HG03039 (cell line): ENCODE data around the gene CD93.

Experiments
- ATAC-seq: cut with Tn5 transposase; IDR thresholded peaks from one replicate; pipeline ENCODE4 v1.9.1; 2021; ENCODE audit warnings: mild to moderate bottlenecking, moderate library complexity; ENCODE audit not compliant: unreplicated experiment

The CD93 gene

GRCh38 chr20:23062632-23063031, 23.5 kb downstream of the CD93 start:
- no peak for ATAC-seq

DNA sequence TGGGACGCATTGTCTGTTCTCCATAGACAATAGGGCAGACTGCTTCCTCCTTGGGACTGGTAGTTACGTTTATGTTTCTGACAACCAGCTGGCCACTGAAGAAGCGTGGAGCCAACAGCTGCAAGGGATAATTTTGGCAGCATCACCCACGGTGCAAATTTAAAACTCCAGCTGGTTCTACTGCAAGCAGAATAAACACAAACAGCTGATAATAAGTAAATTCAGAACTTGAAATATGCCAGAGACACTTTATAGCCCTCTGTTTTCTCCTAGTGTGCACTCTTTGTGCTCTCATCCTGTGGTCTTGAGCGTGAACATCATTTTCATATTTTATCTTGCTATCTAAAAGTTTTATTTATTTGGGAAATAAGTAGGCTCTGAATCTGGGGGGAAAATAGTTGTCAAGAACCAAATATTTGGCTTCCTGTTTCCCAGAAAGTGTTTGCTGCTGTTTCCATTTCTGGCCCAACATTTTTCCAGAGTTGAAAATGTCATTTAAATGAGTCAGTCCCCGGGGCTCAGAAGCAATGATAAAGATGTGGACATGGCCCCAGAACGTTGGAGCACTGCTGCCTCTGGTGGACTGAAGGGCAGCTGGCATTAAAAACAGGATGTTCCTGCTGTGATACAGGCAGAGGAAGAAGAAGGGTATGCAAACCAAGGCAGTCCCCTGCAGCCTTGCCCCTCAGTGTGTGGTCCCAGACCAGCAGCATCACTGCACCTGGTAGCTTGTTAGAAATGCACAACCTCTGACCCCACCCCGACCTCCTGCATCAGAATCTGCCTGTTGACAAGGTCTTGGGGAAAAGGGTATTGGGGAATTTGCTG, 24.2 kb downstream of the CD93 start:
- ATAC-seq: no peak

GRCh38 chr20:23061262-23061661, 24.9 kb downstream of the CD93 start:
- ATAC-seq: no peak

DNA sequence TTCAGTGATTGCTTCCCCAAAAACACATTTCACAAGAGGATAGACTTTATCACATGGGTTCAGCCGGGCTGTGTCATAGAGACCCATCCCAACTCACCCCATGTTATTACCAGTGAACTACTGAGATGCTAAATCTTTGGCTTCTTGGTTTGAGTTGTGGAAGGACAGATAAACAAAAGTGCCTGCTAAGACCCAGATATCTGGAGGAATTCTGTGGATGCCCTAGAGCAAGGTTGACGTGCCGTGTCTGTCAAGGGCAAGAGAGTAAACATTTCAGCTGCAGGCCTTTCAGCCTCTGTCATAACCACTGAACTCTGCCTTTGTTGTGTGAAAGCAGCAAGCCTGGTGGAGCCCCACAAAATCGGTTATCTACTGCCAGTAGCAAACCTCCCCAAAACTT, 25.5 kb downstream of the CD93 start:
- no peak for ATAC-seq

DNA sequence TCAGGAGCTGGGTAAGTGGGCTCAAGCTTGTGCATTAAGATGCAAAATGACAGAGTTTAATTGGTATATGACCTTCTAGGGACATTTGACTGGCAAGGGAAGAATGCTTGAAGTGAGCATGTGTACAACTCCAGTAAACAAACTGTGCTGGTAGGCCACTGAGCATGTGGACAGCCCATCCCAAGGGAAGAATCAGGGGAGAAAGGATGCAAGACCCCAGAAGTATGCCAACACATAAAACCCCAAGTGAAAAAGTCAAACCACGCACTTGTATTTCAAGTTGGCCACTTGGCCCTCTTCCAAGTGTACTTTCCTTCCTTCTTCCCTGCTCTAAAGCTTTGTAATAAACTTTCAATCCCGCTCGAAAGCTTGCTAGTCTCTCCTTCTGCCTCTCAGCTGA, 26.3 kb downstream of the CD93 start:
- ATAC-seq: no peak

DNA sequence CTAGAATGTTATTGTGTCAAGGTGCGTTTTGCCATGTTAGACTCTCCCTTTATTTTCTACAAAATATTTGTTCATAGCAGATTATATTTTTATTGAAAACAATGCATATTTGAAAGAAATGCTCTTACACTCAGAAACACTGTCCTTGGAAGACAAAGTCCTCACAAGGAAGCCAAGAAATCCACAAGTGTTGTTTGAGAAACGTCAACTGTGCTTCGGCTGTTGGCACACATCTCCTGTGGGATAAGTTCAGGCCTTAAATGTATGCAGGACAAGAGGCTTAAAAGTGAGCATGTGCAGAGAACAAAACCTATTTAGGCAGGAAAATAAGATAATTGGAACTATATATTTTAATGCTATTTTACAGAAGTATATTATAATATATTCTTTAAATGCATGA, 27.1 kb downstream of the CD93 start:
- ATAC-seq: no peak

DNA sequence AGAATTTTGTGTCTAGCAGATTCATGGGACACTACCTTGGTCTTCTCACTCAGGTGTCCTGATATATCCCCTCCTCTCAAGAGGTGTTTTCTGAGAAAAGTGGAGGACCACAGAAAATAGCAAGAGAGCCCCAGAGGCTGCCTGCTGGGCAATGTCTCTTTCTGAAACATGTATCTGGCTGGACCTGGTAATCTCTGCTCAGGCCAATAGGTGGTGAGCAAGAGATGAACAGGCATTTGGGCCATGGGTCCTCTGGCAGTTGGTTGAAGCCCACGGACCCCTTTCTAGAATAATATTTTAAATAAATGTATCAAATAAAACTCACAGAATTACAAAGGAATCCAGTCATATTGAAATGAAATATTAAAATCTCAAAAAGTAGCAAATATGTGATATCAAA, 27.9 kb downstream of the CD93 start:
- ATAC-seq: no peak

GRCh38 chr20:23052904-23053303, 33.2 kb downstream of the CD93 start:
- ATAC-seq: no peak

DNA sequence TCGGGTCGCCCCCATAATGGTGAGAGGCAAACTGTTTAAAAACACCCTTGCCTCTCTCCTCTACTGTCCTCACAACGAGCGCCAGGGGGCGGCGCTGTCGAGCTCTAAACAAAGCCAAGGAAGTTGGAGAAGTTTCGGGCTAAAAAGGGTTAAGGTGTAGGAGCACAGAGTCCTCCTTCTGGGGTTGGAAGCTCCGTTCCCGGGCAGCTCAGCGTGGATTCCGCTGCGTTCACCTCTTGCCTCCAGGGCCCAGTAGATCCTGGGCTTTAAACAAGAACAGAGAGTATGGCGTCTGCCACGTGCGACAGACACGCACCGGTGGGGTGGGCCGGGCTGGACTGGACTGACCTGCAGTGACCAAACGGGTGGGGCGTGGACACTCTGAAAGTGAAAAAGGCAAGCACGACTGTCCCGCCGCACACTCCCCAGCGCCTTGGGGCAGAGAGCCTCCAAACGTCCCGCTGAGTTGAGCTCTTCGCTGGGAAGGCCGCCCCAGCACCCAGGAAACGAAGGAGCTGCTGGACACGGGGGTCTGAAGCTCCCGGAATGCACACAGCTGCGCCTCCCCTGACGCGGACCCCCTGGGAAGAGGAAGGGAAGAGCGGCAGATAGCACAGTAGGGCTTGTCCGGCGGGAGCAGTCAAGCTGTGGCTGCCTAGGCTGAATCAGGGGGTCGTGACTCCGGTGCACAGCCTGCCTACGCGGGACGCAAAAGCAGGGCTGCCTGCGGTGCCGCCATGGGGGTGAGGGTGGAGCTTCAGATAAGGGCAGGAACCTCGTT, 35.1 kb downstream of the CD93 start:
- ATAC-seq: no peak

GRCh38 chr20:23050076-23050838, 35.9 kb downstream of the CD93 start:
- no peak for ATAC-seq

GRCh38 chr20:23049201-23050075, 36.7 kb downstream of the CD93 start, which contains the start of gene THBD:
Gene THBD, minus strand, starts transcription at chr20:23049672. Its CDS starts 168 bp downstream, at chr20:23049504.
- ATAC-seq: no peak

DNA sequence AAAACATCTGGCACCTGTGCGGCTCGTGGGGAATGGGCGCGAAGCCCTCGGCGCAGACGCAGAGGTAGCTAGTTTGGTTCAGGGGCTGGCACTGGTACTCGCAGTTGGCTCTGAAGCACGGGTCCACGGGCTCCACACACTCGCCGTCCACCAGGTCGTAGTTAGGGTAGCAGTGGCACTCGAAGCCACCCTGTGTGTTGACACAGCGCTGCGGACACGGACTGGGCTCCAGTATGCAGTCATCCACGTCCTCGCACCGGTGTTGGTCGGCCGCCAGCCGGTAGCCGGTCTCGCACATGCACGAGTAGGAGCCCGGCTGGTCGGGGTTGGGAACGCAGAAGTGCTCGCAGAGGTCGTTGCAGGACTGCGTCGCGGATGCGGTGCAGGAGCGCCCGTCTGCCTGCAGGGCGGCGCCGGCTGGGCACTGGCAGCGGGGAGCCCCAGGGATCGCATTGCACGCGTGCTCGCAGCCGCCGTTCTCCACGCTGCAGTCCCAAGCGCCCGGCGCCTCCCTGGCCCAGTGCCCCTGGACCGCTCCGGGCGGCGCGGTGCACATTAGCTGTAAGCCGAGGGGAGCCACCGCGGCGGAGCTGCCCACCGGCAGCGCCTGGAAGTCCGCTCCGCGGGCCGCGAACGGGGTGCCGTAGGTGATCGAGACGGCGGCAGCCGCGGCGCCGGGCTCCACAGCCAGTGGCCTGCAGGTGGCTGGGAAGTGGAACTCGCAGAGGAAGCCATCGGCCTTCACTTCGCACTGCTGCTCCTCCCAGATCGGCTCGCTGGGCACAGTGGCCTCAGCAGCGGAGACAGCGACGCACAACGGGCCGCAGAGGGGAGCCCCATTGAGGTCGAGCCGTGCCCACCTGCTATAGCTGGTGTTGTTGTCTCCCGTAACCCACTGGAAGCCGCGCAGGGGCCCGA, 37.6 kb downstream of the CD93 start:
- ATAC-seq: no peak

DNA sequence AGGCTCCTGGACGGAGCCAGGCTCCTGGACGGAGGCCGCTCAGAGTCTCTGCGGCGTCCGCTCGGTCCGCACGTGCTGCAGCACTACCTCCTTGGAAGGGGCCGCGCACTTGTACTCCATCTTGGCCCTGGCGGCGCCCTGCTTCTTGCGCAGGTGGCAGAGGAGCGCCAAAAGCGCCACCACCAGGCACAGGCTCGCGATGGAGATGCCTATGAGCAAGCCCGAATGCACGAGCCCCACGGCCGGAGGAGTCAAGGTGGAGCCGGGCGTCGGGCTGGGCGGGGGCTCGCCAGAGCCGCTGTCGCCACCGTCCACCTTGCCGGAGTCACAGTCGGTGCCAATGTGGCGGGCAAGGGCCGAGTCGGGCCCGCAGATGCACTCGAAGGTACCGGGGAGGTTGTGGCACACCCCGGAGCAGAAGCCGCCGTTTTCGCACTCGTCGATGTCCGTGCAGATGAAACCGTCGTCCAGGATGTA, 38.3 kb downstream of the CD93 start:
- ATAC-seq: no peak

DNA sequence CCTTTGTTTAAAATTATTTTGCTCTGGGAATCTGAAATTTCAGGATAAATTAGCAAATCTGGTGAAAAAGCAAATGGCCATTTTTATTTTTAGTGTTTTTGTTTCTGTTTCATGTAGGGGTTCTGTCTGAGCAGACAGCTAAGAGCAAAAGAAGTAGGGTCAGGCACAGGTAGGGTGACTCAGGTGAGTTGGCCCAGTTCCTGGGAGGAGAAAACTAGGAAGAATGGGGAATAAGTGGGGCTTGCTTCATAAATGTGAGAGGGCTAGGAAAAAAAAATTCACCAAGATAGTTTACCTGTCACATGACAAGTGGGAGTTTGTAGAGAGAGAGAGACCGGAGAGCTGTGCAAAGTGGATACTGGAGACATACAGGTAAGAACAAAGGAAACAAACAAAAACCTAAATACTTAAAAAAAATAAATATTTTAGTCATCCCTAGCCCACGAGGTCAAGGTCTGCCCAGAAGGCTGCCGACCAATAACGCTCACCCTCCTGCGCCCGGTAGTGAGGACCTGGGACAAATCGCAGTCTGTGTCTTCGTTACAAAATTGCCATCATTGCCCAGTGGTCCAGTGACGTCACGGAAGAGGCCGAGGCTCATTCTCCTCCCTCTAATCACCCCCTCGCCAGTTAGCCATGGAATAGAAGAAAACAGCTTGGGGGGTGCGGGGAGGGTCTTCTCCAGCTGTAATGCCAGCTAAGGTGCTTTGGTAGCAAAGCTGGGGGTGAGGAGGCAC, 39.0 kb downstream of the CD93 start:
- no peak for ATAC-seq

- no peak for ATAC-seq
Observed at GRCh38 chr20:23046431-23046830, 39.7 kb downstream of the CD93 start.

- ATAC-seq: no peak
Observed at GRCh38 chr20:23043376-23043775, 42.7 kb downstream of the CD93 start.

- ATAC-seq: no peak
Observed at GRCh38 chr20:23042270-23042669, 43.9 kb downstream of the CD93 start.

GRCh38 chr20:23039885-23040508, 46.1 kb downstream of the CD93 start:
- no peak for ATAC-seq
